HCT116 (cell line): ENCODE results near the gene PRKCQ. TPM values are rescaled to one million over a fixed set of nuclear protein-coding genes. Genes with fewer than 3 reads are reported as not detected.

Experiments used
- ATAC-seq: fragments of 200-7000 bp; cut with Tn5 transposase; 2 replicates; pipeline ENCODE4 v1.9.1; 2020; ENCODE audit warnings: mild to moderate bottlenecking, moderate library complexity
- BruUV-seq: library from RNA; stranded (reverse); fragments of 400-500 nt; replicated peaks from 2 replicates; lab custom pipeline; 2021; lab: Mats Ljungman, UMichigan
- CTCF ChIA-PET: fragments of 300-600 bp; sonication (Branson Sonifier 250); formaldehyde crosslinking; loops from one replicate; lab custom pipeline; 2021; ENCODE audit warnings: antibody characterized with exemption; lab: Charles Lee
- POLR2A ChIA-PET: fragments of 300-600, 350-600 bp; sonication (Branson Sonifier 250); formaldehyde crosslinking; loops from one replicate; lab custom pipeline; 2021; ENCODE audit warnings: antibody characterized with exemption; lab: Charles Lee
- RAD21 ChIA-PET, 2 experiments: fragments of 300-600 bp; sonication (Branson Sonifier 250); formaldehyde crosslinking; loops; one replicate each; lab custom pipeline; 2023; ENCODE audit warnings: low total read pairs in 2 of 2; ENCODE audit not compliant: uncharacterized antibody in 2 of 2, unreplicated experiment in 2 of 2, low non-redundant PET in 1 of 2; lab: Charles Lee
- DNase-seq: peaks from one replicate; pipeline ENCODE4 v3.0.0-alpha.2; 2010; ENCODE audit warnings: low read depth, low spot score
- H2AFZ ChIP-seq: fragments of 200-600 bp; shearing (Covaris generic), sonication (generic); 2 replicates; pipeline ENCODE4 v1.6.1; 2017; ENCODE audit warnings: low read depth, mixed run types, mixed read lengths, antibody characterized with exemption, low read length; ENCODE audit not compliant: poor library complexity, severe bottlenecking
- H3K27ac ChIP-seq: 2 replicates; pipeline ENCODE4 v1.5.1; 2012; ENCODE audit warnings: low read depth, low read length
- H3K27me3 ChIP-seq: fragments of 200-600 bp; sonication (generic); 2 replicates; pipeline ENCODE4 v1.6.1; 2016; ENCODE audit warnings: mixed run types, low read length, mixed read lengths; ENCODE audit not compliant: insufficient read depth
- H3K36me3 ChIP-seq, 2 experiments: fragments of 200-500 bp in 1 of 2; fragments of 200-600 bp in 1 of 2; sonication (Bioruptor generic) in 1 of 2; sonication (generic) in 1 of 2; 2 replicates each; pipeline versions ENCODE4 v1.5.1 to v1.6.1; 2014 to 2016; ENCODE audit warnings: low read length in 2 of 2, inconsistent platforms in 1 of 2, mixed read lengths in 1 of 2, mixed run types in 1 of 2; ENCODE audit not compliant: insufficient read depth in 2 of 2, control insufficient read depth in 1 of 2
- H3K4me1 ChIP-seq, 2 experiments: fragments of 200-600 bp in 1 of 2; sonication (generic) in 1 of 2; 2 replicates each; pipeline versions ENCODE4 v1.5.1 to v1.6.1; 2012 to 2017; ENCODE audit warnings: low read length in 2 of 2, inconsistent platforms in 1 of 2, mild to moderate bottlenecking in 1 of 2, mixed read lengths in 1 of 2, mixed run types in 1 of 2, moderate library complexity in 1 of 2; ENCODE audit not compliant: insufficient read depth in 2 of 2, control insufficient read depth in 1 of 2
- H3K4me2 ChIP-seq: fragments of 200-600 bp; sonication (generic); 2 replicates; pipeline ENCODE4 v1.6.1; 2017; ENCODE audit warnings: mixed run types, low read length, mixed read lengths
- H3K4me3 ChIP-seq, 2 experiments: fragments of 200-600 bp in 1 of 2; sonication (generic) in 1 of 2; replicated peaks in 1 of 2; 2 replicates each; pipeline ENCODE4 v1.5.1; 2011 to 2016; ENCODE audit warnings: low read length in 2 of 2, control low read depth in 1 of 2, low read depth in 1 of 2, mild to moderate bottlenecking in 1 of 2, mixed read lengths in 1 of 2, mixed run types in 1 of 2
- H3K79me2 ChIP-seq: fragments of 200-600 bp; sonication (generic); 2 replicates; pipeline ENCODE4 v1.6.1; 2017; ENCODE audit warnings: mild to moderate bottlenecking, mixed run types, low read length, moderate library complexity, mixed read lengths; ENCODE audit not compliant: insufficient read depth
- H3K9ac ChIP-seq: fragments of 200-600 bp; sonication (generic); 2 replicates; pipeline ENCODE4 v1.6.1; 2016; ENCODE audit warnings: low read length, mixed read lengths
- H3K9me2 ChIP-seq: fragments of 200-600 bp; sonication (generic), shearing (Covaris generic); 2 replicates; pipeline ENCODE4 v1.6.1; 2017; ENCODE audit warnings: mixed run types, mild to moderate bottlenecking, moderate library complexity; ENCODE audit not compliant: insufficient read depth
- H3K9me3 ChIP-seq, 2 experiments: fragments of 200-500 bp in 1 of 2; fragments of 200-600 bp in 1 of 2; sonication (Bioruptor generic) in 1 of 2; sonication (generic) in 1 of 2; 2 replicates each; pipeline ENCODE4 v1.6.1; 2014 to 2017; ENCODE audit warnings: low read length in 2 of 2, mixed read lengths in 2 of 2, inconsistent platforms in 1 of 2, low read depth in 1 of 2, mild to moderate bottlenecking in 1 of 2, mixed run types in 1 of 2, moderate library complexity in 1 of 2; ENCODE audit not compliant: control insufficient read depth in 1 of 2, insufficient read depth in 1 of 2
- H4K20me1 ChIP-seq: fragments of 200-600 bp; sonication (generic), shearing (Covaris generic); 2 replicates; pipeline ENCODE4 v1.6.1; 2017; ENCODE audit warnings: mixed run types, mild to moderate bottlenecking, moderate library complexity; ENCODE audit not compliant: insufficient read depth
- CBX3 ChIP-seq: IDR thresholded peaks from 2 replicates; pipeline ENCODE4 v1.6.1; 2012; ENCODE audit warnings: low read depth
- ELF1 ChIP-seq: IDR thresholded peaks from 2 replicates; pipeline ENCODE4 v1.6.1; 2012; ENCODE audit warnings: low read depth, borderline replicate concordance
- RAD21 ChIP-seq: IDR thresholded peaks from 2 replicates; pipeline ENCODE4 v1.6.1; 2012; ENCODE audit warnings: low read depth, mild to moderate bottlenecking
- ZNF274 ChIP-seq: fragments of 200-500 bp; sonication (Bioruptor generic); IDR thresholded peaks from 2 replicates; pipeline ENCODE4 v1.6.1; 2014; ENCODE audit warnings: mild to moderate bottlenecking, low read depth, low read length, inconsistent platforms
- intact Hi-C: fragments of 100-400 bp; cut with micrococcal nuclease; formaldehyde crosslinking; loops from 2 replicates; pipeline ENCODE4 v1.10.0; 2022
- total RNA-seq: library from RNA; stranded (reverse); gene quantifications from one replicate; pipeline ENCODE4 v1.2.1, GENCODE V29; 2021; ENCODE audit not compliant: unreplicated experiment
- TF ChIP-seq, protein P1 (sequence below), 3 experiments: fragments of 200-600 bp in 1 of 3; sonication (generic) in 1 of 3; IDR thresholded peaks in 2 of 3; conservative IDR thresholded peaks in 1 of 3; 2 replicates each; pipeline ENCODE4 v1.5.1; 2012 to 2017; ENCODE audit warnings: low read depth in 2 of 3, low read length in 2 of 3, antibody characterized with exemption in 1 of 3, borderline replicate concordance in 1 of 3, control low read depth in 1 of 3, mild to moderate bottlenecking in 1 of 3, mixed read lengths in 1 of 3, mixed run types in 1 of 3, moderate library complexity in 1 of 3; ENCODE audit not compliant: insufficient read depth in 1 of 3
- TF ChIP-seq, protein P2 (sequence below): IDR thresholded peaks from 2 replicates; pipeline ENCODE4 v1.6.1; 2012; ENCODE audit warnings: low read depth

The PRKCQ gene
- total RNA-seq, 1 experiment from 2014 or later = 0.54 TPM

DNA sequence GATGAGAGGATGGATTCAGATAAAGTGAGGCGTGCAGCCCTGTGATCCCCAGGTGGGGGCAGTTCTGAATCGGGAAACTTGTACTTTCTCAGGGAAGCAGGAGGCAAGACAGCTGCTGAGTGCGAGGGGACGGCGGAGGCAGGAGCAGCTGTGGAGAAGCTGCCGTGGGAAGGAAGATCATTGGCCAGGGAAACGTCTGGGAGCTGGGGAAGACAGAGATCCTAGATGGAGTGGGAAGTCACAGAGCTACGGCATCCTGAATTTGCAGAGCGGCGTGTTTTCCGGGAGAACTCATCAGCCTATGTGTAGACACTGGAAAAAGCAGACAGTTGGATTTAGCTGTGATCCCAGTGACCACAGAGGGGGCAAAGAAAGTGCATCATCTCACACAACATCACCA lies 9.2 kb downstream of the PRKCQ start (continued):
- TF ChIP-seq, protein P1, sequence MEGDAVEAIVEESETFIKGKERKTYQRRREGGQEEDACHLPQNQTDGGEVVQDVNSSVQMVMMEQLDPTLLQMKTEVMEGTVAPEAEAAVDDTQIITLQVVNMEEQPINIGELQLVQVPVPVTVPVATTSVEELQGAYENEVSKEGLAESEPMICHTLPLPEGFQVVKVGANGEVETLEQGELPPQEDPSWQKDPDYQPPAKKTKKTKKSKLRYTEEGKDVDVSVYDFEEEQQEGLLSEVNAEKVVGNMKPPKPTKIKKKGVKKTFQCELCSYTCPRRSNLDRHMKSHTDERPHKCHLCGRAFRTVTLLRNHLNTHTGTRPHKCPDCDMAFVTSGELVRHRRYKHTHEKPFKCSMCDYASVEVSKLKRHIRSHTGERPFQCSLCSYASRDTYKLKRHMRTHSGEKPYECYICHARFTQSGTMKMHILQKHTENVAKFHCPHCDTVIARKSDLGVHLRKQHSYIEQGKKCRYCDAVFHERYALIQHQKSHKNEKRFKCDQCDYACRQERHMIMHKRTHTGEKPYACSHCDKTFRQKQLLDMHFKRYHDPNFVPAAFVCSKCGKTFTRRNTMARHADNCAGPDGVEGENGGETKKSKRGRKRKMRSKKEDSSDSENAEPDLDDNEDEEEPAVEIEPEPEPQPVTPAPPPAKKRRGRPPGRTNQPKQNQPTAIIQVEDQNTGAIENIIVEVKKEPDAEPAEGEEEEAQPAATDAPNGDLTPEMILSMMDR (IDR thresholded peaks at IDR 0.05 in 2 of 3, conservative IDR thresholded peaks at IDR 0.05 in 1 of 3; ENCODE audit: borderline replicate concordance in 1 of 3, insufficient read depth in 1 of 3, low read depth in 2 of 3, low read length in 2 of 3) = no peak
- no peak for TF ChIP-seq ZNF274
- no peak for TF ChIP-seq ELF1
- no peak for TF ChIP-seq RAD21

DNA sequence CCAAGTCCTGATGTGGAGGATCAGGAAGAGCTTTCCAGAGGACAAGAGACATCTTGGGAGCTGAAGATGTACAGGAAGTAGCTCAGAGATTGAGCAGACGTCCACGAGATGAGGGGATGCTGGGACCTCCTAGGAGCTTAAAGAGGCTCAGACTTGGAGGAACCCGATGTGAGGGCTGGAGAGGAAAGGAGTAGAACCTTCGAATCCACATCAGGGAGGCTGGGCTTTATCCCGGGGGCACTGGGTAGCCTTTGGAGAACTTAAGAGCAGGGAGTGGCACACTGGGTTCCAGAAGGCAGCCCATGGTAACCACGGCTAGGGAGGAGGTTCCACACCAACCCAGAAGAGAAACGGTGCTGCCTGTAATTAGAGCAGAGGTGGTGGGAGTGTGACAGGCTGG lies 10.8 kb downstream of the PRKCQ start:
- TF ChIP-seq, protein P2, sequence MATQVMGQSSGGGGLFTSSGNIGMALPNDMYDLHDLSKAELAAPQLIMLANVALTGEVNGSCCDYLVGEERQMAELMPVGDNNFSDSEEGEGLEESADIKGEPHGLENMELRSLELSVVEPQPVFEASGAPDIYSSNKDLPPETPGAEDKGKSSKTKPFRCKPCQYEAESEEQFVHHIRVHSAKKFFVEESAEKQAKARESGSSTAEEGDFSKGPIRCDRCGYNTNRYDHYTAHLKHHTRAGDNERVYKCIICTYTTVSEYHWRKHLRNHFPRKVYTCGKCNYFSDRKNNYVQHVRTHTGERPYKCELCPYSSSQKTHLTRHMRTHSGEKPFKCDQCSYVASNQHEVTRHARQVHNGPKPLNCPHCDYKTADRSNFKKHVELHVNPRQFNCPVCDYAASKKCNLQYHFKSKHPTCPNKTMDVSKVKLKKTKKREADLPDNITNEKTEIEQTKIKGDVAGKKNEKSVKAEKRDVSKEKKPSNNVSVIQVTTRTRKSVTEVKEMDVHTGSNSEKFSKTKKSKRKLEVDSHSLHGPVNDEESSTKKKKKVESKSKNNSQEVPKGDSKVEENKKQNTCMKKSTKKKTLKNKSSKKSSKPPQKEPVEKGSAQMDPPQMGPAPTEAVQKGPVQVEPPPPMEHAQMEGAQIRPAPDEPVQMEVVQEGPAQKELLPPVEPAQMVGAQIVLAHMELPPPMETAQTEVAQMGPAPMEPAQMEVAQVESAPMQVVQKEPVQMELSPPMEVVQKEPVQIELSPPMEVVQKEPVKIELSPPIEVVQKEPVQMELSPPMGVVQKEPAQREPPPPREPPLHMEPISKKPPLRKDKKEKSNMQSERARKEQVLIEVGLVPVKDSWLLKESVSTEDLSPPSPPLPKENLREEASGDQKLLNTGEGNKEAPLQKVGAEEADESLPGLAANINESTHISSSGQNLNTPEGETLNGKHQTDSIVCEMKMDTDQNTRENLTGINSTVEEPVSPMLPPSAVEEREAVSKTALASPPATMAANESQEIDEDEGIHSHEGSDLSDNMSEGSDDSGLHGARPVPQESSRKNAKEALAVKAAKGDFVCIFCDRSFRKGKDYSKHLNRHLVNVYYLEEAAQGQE = no peak
- TF ChIP-seq CBX3 = no peak
- BruUV-seq = no TSS peak
- RAD21 ChIA-PET = no interaction called here

More for the DNA sequence above, 10.8 kb downstream of the PRKCQ start:
- Histone ChIP-seq H3K4me3 (no peak overlapping the region), H3K9me2 (no peaks in the 10 kb centered on the region), H3K4me2 (no peak overlapping the region), H3K36me3 (no peaks in the 10 kb centered on the region), H3K9ac (no peak overlapping the region), H3K27me3 (peaks cover 80% of the 10 kb centered on the region), H4K20me1 (no peaks in the 10 kb centered on the region), H3K9me3 (no peaks in the 10 kb centered on the region), H2AFZ (no peak overlapping the region), H3K27ac (no peak overlapping the region), H3K79me2 (no peaks in the 10 kb centered on the region), H3K4me1 (no peaks in the 10 kb centered on the region)
- ATAC-seq (no peak), DNase-seq (no peak)
- intact Hi-C loops = no loop called here
- ChIA-PET POLR2A (no interaction called here), CTCF (no interaction called here)
